Neural progenitor cell (in vitro differentiated cells): ENCODE results near the gene SLC34A1.

ENCODE experiments used
- CTCF ChIP-seq: fragments of 200-600 bp; sonication (generic); IDR thresholded peaks from 2 replicates; pipeline ENCODE4 v1.5.1; 2017; ENCODE audit warnings: antibody characterized with exemption, mild to moderate bottlenecking
- EZH2 ChIP-seq: fragments of 200-600 bp; sonication (generic); IDR thresholded peaks from 2 replicates; pipeline ENCODE4 v1.6.1; 2017; ENCODE audit warnings: antibody characterized with exemption, mild to moderate bottlenecking, moderate library complexity
- EZH2phosphoT487 ChIP-seq: fragments of 200-600 bp; sonication (generic); IDR thresholded peaks from 2 replicates; pipeline ENCODE4 v1.6.1; 2017; ENCODE audit warnings: antibody characterized with exemption

- no peak for TF ChIP-seq CTCF
- TF ChIP-seq EZH2: no peak
- TF ChIP-seq EZH2phosphoT487: no peak
Measured at GRCh38 chr5:177397875-177398390, 13.7 kb downstream of the SLC34A1 start.
